ENCODE measurements around the gene NPC1.

The NPC1 gene

DNA sequence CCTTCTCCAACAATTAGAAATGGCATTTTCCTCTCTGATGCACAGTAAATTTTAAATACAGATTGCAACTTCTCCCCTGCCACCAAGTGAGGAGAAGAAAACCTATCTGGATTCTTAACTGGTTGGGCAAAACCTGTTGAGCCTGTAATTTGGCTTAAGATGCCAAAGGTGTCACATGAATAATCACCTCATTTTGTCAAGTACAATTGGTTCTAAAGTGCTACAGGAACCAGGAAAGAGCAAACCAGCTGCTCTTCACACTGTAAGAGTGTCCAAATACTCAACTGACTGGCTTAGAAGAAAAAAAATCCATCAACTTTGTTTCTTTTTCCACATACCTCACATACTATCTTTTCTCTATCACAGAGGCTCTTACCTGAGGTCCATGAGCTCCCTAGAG is 35.4 kb downstream of the NPC1 start:
- DNase-seq (ENCODE audit: low read depth in 2 of 2, low spot score in 1 of 2): no peak

DNA sequence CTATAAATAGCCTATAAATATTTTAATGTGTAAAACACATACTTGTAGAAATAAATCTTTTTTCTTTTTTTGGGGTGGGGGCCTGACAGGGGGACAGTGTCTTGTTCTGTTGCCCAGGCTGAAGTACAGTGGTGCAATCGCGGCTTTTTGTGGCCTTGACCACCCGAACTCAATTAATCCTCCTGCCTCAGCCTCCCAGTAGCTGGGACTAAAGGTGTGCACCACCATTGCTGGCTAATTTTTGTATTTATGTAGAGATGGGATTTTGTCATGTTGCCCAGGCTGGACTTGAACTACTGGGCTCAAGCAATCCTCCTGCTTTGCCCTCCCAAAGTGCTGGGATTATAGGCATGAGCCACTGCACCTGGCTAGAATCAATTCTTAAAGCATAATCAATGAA is 37.6 kb downstream of the NPC1 start:
- DNase-seq (ENCODE audit: low read depth in 2 of 2, low spot score in 1 of 2): no peak

DNA sequence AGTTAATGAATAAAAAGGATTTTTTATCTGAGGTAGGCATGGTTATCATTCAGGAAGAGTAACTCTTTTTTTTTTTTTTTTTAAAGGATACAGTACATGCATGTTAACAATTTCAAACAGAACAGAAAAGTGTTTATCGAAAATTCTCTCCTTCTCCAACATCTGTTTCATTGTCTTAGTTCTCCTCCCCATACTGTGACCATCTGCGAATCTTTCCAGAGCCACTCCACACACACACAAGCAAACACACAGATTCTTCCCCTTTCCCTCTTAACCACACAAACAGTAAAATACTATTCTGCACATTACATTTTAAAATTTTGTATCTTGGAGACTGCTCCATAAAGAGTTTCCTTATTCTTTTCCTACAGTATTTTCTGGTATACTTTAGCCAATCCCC is 38.0 kb downstream of the NPC1 start:
- no peak for DNase-seq (ENCODE audit: low read depth in 2 of 2, low spot score in 1 of 2)

DNA sequence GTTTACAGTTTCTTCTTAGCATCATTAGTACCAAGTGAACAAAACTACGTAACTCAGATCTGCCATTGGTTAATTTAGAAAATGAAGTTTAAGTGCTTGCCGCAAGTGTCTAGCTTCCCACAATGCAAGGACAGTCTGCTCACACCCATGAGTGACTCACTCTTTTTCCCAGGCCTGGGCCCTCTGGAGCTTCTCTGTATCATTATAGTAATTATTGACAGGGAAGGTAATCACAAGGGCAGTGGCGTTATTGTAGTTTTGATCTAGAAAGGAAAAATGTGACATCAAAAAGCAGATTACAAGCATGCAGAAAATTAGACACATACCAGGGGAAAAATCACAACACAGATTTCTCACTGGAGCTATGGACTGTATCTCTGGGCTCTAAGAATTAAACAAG is 38.5 kb downstream of the NPC1 start:
- no peak for DNase-seq (ENCODE audit: low read depth in 2 of 2, low spot score in 1 of 2)

DNA sequence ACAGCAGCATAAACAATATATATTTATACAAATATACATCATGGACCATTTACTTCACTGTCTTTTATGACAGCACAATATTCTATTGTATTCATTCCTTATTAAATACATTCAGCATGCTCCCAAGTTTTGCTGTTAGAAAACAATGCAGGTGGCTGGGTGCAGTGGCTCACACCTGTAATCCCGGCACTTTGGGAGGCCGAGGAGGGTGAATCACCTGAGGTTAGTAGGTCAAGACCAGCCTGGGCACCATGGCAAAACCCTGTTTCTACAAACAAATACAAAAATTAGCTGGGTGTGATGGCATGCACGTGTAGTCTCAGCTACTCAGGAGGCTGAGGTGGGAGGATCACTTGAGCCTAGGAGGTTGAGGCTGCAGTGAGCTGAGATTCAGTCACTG is 39.0 kb downstream of the NPC1 start:
- DNase-seq (ENCODE audit: low read depth in 2 of 2, low spot score in 1 of 2): no peak

DNA sequence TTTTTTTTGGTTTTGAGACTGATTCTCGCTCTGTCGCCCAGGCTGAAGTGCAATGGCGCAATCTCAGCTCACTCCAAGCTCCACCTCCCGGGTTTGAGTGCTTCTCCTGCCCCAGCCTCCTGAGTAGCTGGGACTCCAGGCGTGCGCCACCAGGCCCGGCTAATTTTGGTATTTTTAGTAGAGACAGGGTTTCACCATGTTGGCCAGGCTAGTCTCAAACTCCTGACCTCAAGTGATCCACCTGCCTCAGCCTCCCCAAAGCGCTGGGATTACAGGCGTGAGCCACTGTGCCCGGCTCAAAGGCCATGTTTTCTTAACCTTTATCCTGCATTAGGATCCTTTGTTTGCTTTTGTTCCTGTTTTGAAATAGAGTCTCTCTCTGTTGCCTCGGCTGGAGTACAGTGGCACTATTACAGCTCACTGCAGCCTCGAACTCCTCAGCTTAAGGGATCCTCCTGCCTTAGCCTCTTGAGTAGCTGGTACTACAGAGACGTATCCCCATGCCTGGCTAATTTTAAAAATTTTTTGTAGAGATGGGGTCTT is 41.0 kb downstream of the NPC1 start:
- DNase-seq (ENCODE audit: low read depth in 2 of 2, low spot score in 1 of 2): no peak

DNA sequence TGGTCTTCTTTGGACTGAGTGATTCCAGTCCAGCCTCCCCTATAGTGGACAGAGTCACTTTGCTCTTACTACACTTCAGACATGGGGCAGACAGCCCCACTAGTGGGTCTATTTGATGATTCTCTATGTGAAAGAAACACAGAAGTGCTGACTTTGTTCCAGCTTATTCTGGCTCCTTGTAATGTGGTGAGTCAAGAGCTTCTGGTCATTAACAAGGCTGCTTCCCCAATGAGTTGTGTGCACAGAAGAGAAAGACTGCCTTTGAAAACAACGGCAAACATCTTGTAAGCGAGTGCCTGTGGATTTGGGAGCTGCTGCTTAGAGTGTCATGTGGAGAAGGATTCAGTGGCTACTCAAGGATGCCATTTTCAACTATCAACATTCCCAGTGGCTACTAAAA is 43.8 kb downstream of the NPC1 start:
- no peak for DNase-seq (ENCODE audit: low read depth in 2 of 2, low spot score in 1 of 2)

- no peak for DNase-seq (ENCODE audit: low read depth in 2 of 2, low spot score in 1 of 2)
Observed at GRCh38 chr18:23541349-23542093, 44.8 kb downstream of the NPC1 start.

- no peak for DNase-seq (ENCODE audit: low read depth in 2 of 2, low spot score in 1 of 2)
Observed at GRCh38 chr18:23540867-23541266, 45.4 kb downstream of the NPC1 start.

DNA sequence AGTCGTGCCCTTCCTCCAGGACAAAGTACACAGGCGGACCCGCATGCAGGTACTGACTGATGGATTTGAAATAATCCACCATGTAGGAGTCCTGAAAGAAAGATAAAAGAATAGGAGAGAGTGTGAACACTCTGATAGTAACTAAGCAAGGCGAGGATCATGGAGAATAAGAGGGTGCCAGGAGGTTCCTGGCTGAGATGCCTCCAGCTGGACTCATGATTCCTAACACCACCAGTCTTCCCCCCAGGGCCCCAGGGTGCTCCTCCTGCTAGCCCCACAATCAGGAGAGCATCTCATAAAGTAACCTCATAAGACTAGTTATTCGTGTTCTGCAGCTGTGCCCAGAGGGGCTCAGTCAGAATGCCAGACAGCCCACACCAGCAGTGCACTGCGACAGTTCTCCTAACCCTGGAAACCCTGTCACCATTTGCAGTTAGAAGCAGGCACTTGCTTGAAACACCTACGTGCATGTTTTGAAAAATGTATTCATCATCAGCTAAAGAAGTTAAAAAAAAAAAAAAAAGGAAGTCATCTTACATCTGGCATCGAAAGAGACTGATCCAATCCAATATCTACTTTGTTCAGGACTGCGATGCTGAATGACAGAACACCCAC is 46.3 kb downstream of the NPC1 start:
- no peak for DNase-seq (ENCODE audit: low read depth in 2 of 2, low spot score in 1 of 2)

- no peak for DNase-seq (ENCODE audit: low read depth in 2 of 2, low spot score in 1 of 2)
Observed at GRCh38 chr18:23539296-23539695, 47.0 kb downstream of the NPC1 start.

DNA sequence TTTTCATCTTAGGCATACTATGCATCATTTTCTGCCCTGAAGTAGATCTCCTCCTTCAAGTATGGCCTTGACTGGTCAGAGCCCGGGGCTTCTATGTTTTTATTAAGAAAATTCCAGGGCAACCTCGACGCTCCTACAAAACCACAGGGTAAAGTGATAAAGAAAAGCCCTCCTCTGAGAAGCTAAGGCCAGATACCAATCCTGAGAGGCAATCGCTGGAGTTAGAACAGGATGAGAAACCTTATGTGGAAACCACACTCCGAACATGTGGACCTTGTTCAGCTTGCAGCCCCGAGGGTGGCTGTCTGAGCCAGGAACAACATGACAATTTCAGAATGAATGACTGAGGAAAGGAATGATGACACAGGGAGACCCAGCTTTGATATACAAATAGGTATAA is 47.4 kb downstream of the NPC1 start:
- DNase-seq (ENCODE audit: low read depth in 2 of 2, low spot score in 1 of 2): no peak

DNA sequence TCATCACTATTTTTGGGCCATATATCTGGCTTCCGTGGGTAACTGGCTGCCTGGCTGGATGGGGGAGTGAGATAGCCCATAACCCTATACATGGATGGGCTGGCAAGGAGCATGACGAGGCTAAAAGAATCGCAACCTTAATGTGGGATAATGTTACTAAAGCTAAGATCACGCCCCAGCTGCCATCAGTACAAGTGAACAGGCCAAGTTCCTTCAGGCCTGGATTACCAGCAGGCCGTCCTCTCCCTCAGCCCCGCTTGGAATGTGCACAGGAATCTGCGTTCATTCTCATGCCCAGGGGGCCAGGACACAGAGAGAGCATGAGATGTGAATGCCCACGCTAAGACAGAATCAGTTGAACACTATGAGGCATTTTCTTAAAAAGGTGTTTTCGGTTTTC is 48.3 kb downstream of the NPC1 start:
- DNase-seq (ENCODE audit: low read depth in 2 of 2, low spot score in 1 of 2): no peak

- no peak for DNase-seq (ENCODE audit: low read depth in 2 of 2, low spot score in 1 of 2)
Observed at GRCh38 chr18:23537274-23537673, 49.0 kb downstream of the NPC1 start.

GRCh38 chr18:23536204-23536603 is 50.1 kb downstream of the NPC1 start:
- no peak for DNase-seq (ENCODE audit: low read depth in 2 of 2, low spot score in 1 of 2)

DNA sequence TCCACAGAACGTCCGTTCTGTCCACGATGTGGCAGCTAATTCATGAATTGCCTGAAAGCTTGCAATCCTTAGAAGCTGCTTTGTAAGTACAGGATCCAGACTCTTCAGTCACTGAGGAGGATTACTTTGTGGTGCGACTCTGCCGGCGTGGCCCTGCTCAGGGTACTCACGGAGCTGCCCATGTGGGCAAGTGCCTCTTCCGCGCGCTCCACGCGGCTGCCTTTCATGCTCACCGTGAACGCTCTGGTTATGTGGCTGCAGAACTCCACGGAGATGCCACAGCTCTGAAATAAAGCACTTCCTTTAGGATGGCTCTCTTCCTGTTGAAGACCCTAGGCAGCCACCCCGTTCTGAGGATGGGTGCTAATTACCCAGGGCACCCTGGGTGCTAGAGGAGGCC is 52.0 kb downstream of the NPC1 start:
- DNase-seq (ENCODE audit: low read depth in 2 of 2, low spot score in 1 of 2): no peak

DNA sequence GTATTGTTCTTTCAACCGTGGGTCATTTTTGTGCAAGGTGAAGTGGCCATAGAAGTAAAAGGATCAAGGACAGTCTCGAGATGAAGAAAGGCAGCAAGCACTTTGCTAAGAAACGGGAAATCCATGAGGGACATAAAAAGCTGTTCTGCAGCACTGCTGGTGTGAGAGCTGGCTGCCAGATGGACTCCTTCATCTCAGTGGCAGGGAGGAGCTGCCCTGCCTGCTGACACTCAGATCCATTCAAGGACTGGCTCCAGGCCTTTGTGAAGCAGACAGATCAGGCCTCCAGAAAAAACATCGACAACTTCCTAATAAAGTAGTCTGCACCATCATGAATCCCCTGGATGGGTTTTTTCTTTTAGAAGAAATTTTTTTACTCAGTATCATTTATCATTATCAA is 53.5 kb downstream of the NPC1 start:
- no peak for DNase-seq (ENCODE audit: low read depth in 2 of 2, low spot score in 1 of 2)

GRCh38 chr18:23531912-23532311 is 54.4 kb downstream of the NPC1 start:
- no peak for DNase-seq (ENCODE audit: low read depth in 2 of 2, low spot score in 1 of 2)

- no peak for DNase-seq (ENCODE audit: low read depth in 2 of 2, low spot score in 1 of 2)
Observed at GRCh38 chr18:23530195-23530594, 56.1 kb downstream of the NPC1 start.

- no peak for DNase-seq (ENCODE audit: low read depth in 2 of 2, low spot score in 1 of 2)
Observed at GRCh38 chr18:23529604-23530003, 56.7 kb downstream of the NPC1 start.

DNA sequence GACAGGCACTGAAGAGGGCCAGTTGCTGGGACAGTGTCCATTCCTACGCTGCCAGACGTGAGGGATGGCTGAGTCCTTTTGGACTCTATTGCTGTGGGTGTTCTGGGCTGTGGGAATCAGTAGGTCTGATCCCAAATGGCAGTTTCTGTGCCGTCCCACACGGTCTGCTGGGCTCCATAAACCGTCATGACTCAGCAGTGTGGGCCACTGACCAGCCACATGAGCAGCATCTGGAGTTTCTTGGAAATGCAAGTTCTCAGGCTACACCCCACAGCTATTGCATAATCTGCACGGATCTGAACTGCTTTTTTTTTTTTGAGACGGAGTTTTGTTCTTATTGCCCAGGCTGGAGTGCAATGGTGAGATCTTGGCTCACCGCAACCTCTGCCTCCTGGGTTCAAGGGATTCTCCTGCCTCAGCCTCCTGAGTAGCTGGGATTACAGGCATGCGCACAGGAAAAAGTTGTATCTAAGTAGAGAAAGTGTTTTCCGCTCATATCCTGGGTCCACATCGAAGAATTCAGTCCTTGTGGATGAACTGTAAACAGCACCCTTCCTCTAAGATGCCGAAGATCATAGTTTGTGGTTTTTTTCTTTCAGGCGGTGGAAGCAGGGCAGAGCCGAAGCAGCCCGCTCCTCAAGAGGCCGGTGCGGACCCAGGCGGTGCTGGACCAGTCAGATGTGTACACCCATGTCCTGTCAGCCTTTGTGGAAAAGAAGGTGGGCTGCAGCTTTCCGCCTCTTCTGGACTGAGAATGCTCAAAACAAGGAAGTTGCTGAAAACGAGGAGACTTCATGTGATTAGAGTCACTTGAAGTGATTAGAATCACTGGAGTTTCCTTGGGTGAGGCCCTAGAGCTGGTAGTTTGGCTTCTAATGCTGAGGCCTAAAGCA is 57.5 kb downstream of the NPC1 start:
- no peak for DNase-seq (ENCODE audit: low read depth in 2 of 2, low spot score in 1 of 2)

GRCh38 chr18:23526501-23527063 is 59.7 kb downstream of the NPC1 start:
- no peak for DNase-seq (ENCODE audit: low read depth in 2 of 2, low spot score in 1 of 2)
